GM12878 (cell line): Measurements from ENCODE around the gene TRAPPC6A. TPM values are rescaled to one million over a fixed set of nuclear protein-coding genes. Genes with fewer than 3 reads are reported as not detected.
A peak's percentile ranks its signal among the peaks of the same experiment; 100 is the strongest.

Experiments
- ASH2L ChIP-seq: fragments of 300-600, 200-600 bp; sonication (generic); IDR thresholded peaks from 2 replicates; pipeline ENCODE4 v1.6.1; 2017; ENCODE audit warnings: low read depth, mild to moderate bottlenecking, borderline replicate concordance
- ATF7 ChIP-seq: fragments of 450-650 bp; IDR thresholded peaks from 2 replicates; pipeline ENCODE4 v1.6.1; 2016; ENCODE audit warnings: low read depth, mild to moderate bottlenecking
- BMI1 ChIP-seq: fragments of 450-650 bp; IDR thresholded peaks from 2 replicates; pipeline ENCODE4 v1.6.1; 2016; ENCODE audit warnings: mild to moderate bottlenecking, moderate library complexity, borderline replicate concordance
- BRCA1 ChIP-seq: IDR thresholded peaks from 2 replicates; pipeline ENCODE4 v1.6.1; 2011; ENCODE audit warnings: low read depth, low read length, improper control_type of control experiment
- CHD4 ChIP-seq: fragments of 200-600 bp; sonication (generic); IDR thresholded peaks from 2 replicates; pipeline ENCODE4 v1.6.1; 2016; ENCODE audit warnings: mild to moderate bottlenecking
- E4F1 ChIP-seq: fragments of 450-650 bp; IDR thresholded peaks from 2 replicates; pipeline ENCODE4 v1.6.1; 2018; ENCODE audit warnings: borderline replicate concordance, mild to moderate bottlenecking; ENCODE audit not compliant: partially characterized antibody
- FOXM1 ChIP-seq: IDR thresholded peaks from 2 replicates; pipeline ENCODE4 v1.6.1; 2012; ENCODE audit warnings: low read depth, mild to moderate bottlenecking, inconsistent platforms, low read length, moderate library complexity
- HDAC2 ChIP-seq: fragments of 200-600 bp; sonication (generic); IDR thresholded peaks from 2 replicates; pipeline ENCODE4 v1.6.1; 2017
- HDAC6 ChIP-seq: fragments of 200-600 bp; sonication (generic); IDR thresholded peaks from one replicate; pipeline ENCODE4 v1.8.0; 2017; ENCODE audit warnings: antibody characterized with exemption; ENCODE audit not compliant: unreplicated experiment
- KAT2A ChIP-seq: conservative IDR thresholded peaks from 2 replicates; pipeline ENCODE4 v1.6.1; 2011; ENCODE audit warnings: low read depth, low read length; ENCODE audit not compliant: control insufficient read depth
- MYC ChIP-seq: IDR thresholded peaks from 2 replicates; pipeline ENCODE4 v1.6.1; 2011; ENCODE audit warnings: mild to moderate bottlenecking, low read length, moderate library complexity, inconsistent platforms; ENCODE audit not compliant: insufficient read depth, insufficient replicate concordance, insufficient read length, severe bottlenecking
- NFXL1 ChIP-seq: fragments of 450-650 bp; IDR thresholded peaks from 2 replicates; pipeline ENCODE4 v1.6.1; 2017; ENCODE audit warnings: antibody characterized with exemption, mild to moderate bottlenecking, borderline replicate concordance
- NFYB ChIP-seq: IDR thresholded peaks from 2 replicates; pipeline ENCODE4 v1.6.1; 2011; ENCODE audit warnings: low read depth, mild to moderate bottlenecking, low read length, improper control_type of control experiment, moderate library complexity; ENCODE audit not compliant: insufficient read depth
- POLR2AphosphoS2 ChIP-seq: IDR thresholded peaks from 2 replicates; pipeline ENCODE4 v1.6.1; 2011; ENCODE audit warnings: low read depth, mild to moderate bottlenecking, low read length, improper control_type of control experiment, moderate library complexity
- RAD51 ChIP-seq: fragments of 450-650 bp; IDR thresholded peaks from 2 replicates; pipeline ENCODE4 v1.6.1; 2016; ENCODE audit warnings: moderate library complexity, mild to moderate bottlenecking, inconsistent platforms
- RB1 ChIP-seq: fragments of 450-650 bp; formaldehyde crosslinking; IDR thresholded peaks from 2 replicates; pipeline ENCODE4 v1.6.1; 2017; ENCODE audit warnings: mild to moderate bottlenecking, borderline replicate concordance
- SUZ12 ChIP-seq: fragments of 200-600 bp; sonication (generic); IDR thresholded peaks from one replicate; pipeline ENCODE4 v1.6.1; 2018; ENCODE audit warnings: antibody characterized with exemption, mild to moderate bottlenecking; ENCODE audit not compliant: unreplicated experiment
- ZSCAN29 ChIP-seq: fragments of 450-650 bp; IDR thresholded peaks from 2 replicates; pipeline ENCODE4 v1.6.1; 2017; ENCODE audit warnings: mild to moderate bottlenecking, moderate library complexity
- polyA plus RNA-seq, 11 experiments: library from polyadenylated mRNA; depleted of rRNA in 4 of 11; unstranded in 6 of 11; stranded (reverse) in 5 of 11; fragments of >200 nt; fragmentation: Nextera tagmentation in 4 of 11; fragmentation: Illumina TruSeq in 1 of 11; extraction: Ambion mirVana in 4 of 11; extraction: Trizol in 1 of 11; gene quantifications; 1 replicate in 1 of 11; 2 replicates in 10 of 11; pipeline versions ENCODE4 v1.2.1 to v1.2.3, GENCODE V29; 2011 to 2016; ENCODE audit warnings: inconsistent platforms in 2 of 11, missing spikeins in 2 of 11, low read depth in 1 of 11
- total RNA-seq, 4 experiments: library from RNA; depleted of rRNA in 3 of 4; stranded (reverse); fragments of >200 nt in 3 of 4; fragmentation: Illumina TruSeq in 1 of 4; extraction: Trizol in 1 of 4; gene quantifications; 2 replicates each; pipeline versions ENCODE4 v1.2.1 to v1.2.3, GENCODE V29; 2013 to 2021
- TF ChIP-seq, protein P1 (sequence below), 3 experiments: IDR thresholded peaks in 2 of 3; conservative IDR thresholded peaks in 1 of 3; 2 replicates each; pipeline ENCODE4 v1.5.1; 2011; ENCODE audit warnings: low read depth in 3 of 3, low read length in 3 of 3, mild to moderate bottlenecking in 3 of 3, control low read depth in 2 of 3, moderate library complexity in 2 of 3, inconsistent platforms in 1 of 3, mixed read lengths in 1 of 3; ENCODE audit not compliant: control insufficient read depth in 2 of 3, insufficient read depth in 1 of 3; ENCODE audit errors: extremely low read depth in 1 of 3
- TF ChIP-seq, protein P2 (sequence below): fragments of 450-650 bp; formaldehyde crosslinking; IDR thresholded peaks from 2 replicates; pipeline ENCODE4 v1.4.0; 2020; ENCODE audit warnings: mild to moderate bottlenecking, moderate library complexity

The TRAPPC6A gene
- total and polyA plus RNA-seq, 10 of the 15 experiments (the other 5 are each of a cell fraction or from before 2014, with no cell fraction given), result 1.8 to 83.9 (median 35.8) TPM

DNA sequence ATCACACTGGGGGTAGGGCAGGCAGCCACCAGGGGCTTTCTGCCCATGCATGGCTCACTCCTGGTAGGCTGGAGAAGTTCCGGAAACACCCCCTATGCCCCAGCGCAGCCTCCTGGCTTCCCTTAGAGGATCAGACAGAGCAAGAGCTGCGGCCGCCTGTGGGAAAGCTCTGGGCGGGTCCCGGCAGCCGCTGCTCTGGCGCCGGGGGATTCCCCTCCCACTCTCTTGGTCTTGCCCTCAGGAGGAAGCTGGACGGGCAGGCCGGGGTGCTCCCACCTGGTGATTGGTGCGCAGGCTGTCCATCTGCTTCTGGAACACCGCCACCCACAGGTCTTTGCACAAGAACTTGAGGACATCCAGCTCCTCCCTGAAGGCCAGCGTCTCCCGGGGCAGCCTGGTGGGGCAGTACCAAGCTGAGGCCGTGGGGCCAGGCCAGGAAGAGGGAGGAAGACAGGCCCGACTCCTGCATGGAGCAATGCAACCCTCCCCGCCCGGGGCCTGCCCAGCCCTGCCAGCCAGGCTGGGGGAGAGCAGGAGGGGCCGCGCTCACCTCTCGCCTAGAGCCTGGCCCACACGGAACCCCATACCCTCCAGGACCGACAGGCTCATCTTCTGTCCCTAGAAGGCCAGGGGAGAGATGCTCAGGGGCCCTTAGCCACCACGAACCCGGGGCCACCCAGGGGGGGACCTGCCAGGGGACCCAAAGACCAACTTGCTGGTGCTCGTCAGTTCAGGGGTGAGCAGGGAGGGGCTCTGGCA is 13.3 kb downstream of the TRAPPC6A start (continued):
- TF ChIP-seq CHD4 (no peak), FOXM1 (no peak), HDAC6 (no peak), POLR2AphosphoS2 (no peak), RB1 (no peak), MYC (no peak), SUZ12 (no peak), E4F1 (no peak), BRCA1 (no peak), NFXL1 (no peak; the same call in 1 of the 2 replicates), ASH2L (no peak), BMI1 (no peak), HDAC2 (no peak), RAD51 (no peak), ZSCAN29 (no peak), NFYB (peak; percentile 73; the same call in 1 of the 2 replicates), KAT2A (no peak), ATF7 (no peak)
- TF ChIP-seq, protein P1, sequence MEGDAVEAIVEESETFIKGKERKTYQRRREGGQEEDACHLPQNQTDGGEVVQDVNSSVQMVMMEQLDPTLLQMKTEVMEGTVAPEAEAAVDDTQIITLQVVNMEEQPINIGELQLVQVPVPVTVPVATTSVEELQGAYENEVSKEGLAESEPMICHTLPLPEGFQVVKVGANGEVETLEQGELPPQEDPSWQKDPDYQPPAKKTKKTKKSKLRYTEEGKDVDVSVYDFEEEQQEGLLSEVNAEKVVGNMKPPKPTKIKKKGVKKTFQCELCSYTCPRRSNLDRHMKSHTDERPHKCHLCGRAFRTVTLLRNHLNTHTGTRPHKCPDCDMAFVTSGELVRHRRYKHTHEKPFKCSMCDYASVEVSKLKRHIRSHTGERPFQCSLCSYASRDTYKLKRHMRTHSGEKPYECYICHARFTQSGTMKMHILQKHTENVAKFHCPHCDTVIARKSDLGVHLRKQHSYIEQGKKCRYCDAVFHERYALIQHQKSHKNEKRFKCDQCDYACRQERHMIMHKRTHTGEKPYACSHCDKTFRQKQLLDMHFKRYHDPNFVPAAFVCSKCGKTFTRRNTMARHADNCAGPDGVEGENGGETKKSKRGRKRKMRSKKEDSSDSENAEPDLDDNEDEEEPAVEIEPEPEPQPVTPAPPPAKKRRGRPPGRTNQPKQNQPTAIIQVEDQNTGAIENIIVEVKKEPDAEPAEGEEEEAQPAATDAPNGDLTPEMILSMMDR (IDR thresholded peaks at IDR 0.05 in 2 of 3, conservative IDR thresholded peaks at IDR 0.05 in 1 of 3; ENCODE audit: control insufficient read depth in 2 of 3, extremely low read depth in 1 of 3, insufficient read depth in 1 of 3, low read depth in 3 of 3, low read length in 3 of 3), result peak; percentile 8 to 33 (median 32); a peak in 3 of 6 replicates
- TF ChIP-seq, protein P2, sequence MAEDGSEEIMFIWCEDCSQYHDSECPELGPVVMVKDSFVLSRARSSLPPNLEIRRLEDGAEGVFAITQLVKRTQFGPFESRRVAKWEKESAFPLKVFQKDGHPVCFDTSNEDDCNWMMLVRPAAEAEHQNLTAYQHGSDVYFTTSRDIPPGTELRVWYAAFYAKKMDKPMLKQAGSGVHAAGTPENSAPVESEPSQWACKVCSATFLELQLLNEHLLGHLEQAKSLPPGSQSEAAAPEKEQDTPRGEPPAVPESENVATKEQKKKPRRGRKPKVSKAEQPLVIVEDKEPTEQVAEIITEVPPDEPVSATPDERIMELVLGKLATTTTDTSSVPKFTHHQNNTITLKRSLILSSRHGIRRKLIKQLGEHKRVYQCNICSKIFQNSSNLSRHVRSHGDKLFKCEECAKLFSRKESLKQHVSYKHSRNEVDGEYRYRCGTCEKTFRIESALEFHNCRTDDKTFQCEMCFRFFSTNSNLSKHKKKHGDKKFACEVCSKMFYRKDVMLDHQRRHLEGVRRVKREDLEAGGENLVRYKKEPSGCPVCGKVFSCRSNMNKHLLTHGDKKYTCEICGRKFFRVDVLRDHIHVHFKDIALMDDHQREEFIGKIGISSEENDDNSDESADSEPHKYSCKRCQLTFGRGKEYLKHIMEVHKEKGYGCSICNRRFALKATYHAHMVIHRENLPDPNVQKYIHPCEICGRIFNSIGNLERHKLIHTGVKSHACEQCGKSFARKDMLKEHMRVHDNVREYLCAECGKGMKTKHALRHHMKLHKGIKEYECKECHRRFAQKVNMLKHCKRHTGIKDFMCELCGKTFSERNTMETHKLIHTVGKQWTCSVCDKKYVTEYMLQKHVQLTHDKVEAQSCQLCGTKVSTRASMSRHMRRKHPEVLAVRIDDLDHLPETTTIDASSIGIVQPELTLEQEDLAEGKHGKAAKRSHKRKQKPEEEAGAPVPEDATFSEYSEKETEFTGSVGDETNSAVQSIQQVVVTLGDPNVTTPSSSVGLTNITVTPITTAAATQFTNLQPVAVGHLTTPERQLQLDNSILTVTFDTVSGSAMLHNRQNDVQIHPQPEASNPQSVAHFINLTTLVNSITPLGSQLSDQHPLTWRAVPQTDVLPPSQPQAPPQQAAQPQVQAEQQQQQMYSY, result no peak
